Measurements from ENCODE around the gene GPR183.

GRCh38 chr13:99327761-99328160 is 20.6 kb upstream of the GPR183 start:
- TF ChIP-seq CTCF (IDR thresholded peaks at IDR 0.05) (no peak), ZFX (IDR thresholded peaks at IDR 0.05; ENCODE audit: borderline replicate concordance) (no peak)
